Measurements from ENCODE around the gene MED7.

The MED7 gene

DNA sequence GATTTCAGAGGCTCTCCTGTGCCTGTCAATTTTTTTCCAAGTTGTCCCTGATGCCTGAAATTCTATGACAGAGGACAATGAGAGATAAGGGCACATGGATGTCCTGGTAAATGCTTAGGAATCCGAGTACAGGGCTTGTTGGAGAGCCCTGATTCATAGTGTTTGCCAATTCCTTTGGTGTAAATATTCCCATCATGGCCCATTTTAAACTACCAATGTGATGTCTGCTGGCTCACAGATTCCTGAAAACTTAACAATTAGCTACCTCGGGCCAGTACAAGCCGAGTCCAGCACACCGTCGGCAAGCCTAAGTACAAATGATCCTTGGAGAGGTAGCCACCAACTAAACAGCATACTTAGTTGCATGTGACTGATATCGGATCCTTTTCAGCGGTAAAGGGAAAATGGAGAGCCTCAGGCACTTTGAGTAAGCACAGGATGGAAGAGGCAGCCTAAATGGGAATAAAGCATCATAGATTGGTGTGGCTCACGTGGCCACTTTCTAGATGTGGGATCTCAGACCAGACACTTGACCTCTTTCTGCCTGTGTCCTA lies 41.5 kb upstream of the MED7 start:
- ChIA-PET CTCF (interaction anchor here (0.9 to 1.9 kb wide), 3 partner anchors 31 to 68 kb away, joined by 3 to 4 read pairs (median 3); no protein-coding TSS in a partner anchor), POLR2A (no interaction called here)
- TF ChIP-seq CTCF (IDR thresholded peaks at IDR 0.05; ENCODE audit: control extremely low read depth, extremely low read depth, low read depth, missing control alignments): no peak
- no peak for DNase-seq (ENCODE audit: extremely low spot score)

DNA sequence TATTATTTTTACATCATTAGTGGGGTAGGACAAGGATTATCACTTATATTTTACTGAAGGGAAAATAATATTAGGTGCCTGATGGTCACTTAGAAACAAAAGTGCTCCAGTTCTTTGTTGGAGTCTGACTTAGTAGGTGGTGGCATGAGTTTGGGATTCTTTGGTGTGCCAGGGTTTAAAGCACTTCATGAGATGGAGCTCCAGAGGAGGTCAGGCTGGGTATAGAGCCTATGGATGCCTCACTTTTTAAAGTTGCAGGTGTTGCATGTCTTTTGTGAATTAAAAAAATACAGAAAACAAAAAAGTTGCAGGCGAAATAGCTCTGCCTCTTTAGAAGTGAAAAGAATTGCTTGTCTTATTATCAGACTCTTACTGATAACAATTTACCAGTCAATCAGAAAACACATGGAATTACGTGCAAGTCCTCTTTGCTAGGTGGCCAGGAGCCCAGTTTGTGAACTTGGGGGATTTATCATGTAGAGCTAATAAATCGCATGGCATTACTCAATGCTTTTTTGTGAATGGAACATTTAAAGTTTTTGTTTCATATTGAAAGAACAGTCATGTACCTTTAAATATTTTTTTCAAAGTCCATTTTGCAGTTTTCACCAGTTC lies 39.6 kb upstream of the MED7 start:
- TF ChIP-seq CTCF (IDR thresholded peaks at IDR 0.05; ENCODE audit: control extremely low read depth, extremely low read depth, low read depth, missing control alignments): no peak
- POLR2A ChIA-PET: no interaction called here
- CTCF ChIA-PET: interaction anchor here (0.6 to 1.1 kb wide), 3 partner anchors 9 to 23 kb away, joined by 3 to 4 read pairs (median 3); no protein-coding TSS in a partner anchor
- DNase-seq (ENCODE audit: extremely low spot score): no peak

DNA sequence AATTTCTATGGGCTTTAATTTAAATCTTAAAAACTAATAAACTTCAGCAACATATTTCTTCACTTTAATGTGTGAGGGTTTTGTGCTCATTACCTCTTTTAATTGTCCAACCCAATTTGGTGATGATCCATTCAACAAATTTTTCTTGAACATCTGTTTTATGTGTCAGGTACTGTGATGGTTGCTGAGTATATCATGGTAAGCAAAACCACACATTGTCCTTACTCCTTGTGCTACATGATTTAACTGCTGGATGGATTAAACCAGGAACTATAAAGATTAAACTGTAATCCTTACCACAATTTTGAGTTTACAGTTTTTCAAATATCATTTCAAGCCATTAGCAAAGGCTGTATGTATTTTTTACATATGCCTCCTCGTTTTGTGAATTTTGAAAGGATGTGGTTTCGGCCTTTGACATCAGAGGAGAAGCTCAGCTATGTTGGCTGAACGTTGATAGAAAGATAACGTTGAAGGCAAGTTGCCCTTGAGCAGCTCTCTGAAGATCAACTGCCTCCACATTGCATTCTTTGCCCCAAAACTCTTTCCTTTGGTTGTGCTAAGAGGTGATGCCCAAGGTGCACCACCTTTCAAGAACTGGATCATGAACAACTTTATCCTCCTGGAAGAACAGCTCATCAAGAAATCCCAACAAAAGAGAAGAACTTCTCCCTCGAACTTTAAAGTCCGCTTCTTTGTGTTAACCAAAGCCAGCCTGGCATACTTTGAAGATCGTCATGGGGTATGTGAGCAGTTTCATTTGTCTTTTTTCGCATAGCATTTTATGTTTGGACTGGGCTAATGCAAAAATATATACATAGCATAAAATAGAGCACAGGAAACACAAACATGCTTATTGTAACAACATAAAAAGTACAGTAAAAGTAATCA lies 38.0 kb upstream of the MED7 start, which contains the start of gene ITK:
TSS of gene ITK (plus strand) at position 467 of the 891 bp plus-strand sequence. CDS start at position 605, 138 bp downstream.
- CTCF ChIA-PET: interaction anchor here (1.0 kb wide), 1 partner anchor 23 kb away, joined by 3 read pairs; no protein-coding TSS in a partner anchor
- no peak for TF ChIP-seq CTCF (IDR thresholded peaks at IDR 0.05; ENCODE audit: control extremely low read depth, extremely low read depth, low read depth, missing control alignments)
- POLR2A ChIA-PET: no interaction called here
- no peak for DNase-seq (ENCODE audit: extremely low spot score)

DNA sequence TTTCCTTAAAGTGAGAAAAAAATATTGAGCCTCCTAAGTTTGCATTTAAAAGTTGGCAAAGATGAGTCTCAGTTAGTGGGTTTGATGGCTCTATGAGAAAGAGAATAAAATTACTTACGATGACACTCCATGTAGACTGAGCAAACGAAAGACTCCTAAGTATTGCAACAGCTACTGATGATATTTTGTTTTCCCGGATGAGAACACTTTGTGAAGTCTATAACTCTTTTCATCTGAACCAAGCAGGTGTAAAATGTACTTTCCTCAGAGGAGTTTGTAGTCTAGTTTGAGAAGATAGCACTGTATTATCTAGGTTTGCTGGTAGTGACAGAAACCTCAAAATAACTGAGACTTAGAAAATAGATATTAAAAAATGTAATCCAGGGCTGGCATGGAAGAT lies 36.3 kb upstream of the MED7 start:
- no peak for TF ChIP-seq CTCF (IDR thresholded peaks at IDR 0.05; ENCODE audit: control extremely low read depth, extremely low read depth, low read depth, missing control alignments)
- no peak for DNase-seq (ENCODE audit: extremely low spot score)
- POLR2A ChIA-PET: no interaction called here
- CTCF ChIA-PET: interaction anchor here (1.0 to 1.8 kb wide), 2 partner anchors 11 to 30 kb away, joined by 3 to 4 read pairs; no protein-coding TSS in a partner anchor

DNA sequence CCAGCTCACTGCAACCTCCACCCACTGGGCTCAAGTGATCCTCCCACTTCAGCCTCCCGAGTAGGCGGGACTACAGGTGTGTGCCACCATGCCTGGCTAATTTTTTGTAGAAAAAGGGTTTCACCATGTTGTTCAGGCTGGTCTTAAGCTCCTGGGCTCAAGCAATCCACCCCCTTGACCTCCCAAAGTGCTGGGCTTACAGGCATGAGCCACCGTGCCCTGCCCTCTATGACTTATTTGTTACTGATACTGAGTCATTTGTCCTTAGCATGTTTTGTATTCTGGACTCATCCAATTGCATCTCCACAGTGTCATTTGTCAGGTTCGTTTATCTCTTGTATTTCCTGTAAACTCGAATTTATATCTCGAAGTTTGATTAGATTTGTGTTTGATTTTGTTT lies 35.3 kb upstream of the MED7 start:
- POLR2A ChIA-PET: no interaction called here

More for the DNA sequence above, 35.3 kb upstream of the MED7 start:
- CTCF ChIA-PET: interaction anchor here (1.8 kb wide), 1 partner anchor 29 kb away, joined by 4 read pairs; no protein-coding TSS in a partner anchor
- no peak for DNase-seq (ENCODE audit: extremely low spot score)
- no peak for TF ChIP-seq CTCF (IDR thresholded peaks at IDR 0.05; ENCODE audit: control extremely low read depth, extremely low read depth, low read depth, missing control alignments)

Data from GM10248 (cell line).